Activated CD4-positive, CD25-positive, alpha-beta regulatory T cell treated with anti-CD3 and anti-CD28 coated beads, Interleukin-2, amount 50 U/mL, for 24 hours (primary cell): ENCODE measurements around the gene ADIPOR2.

Experiments used
- ATAC-seq, 2 donors: fragments of 150-1000 bp; cut with Tn5 transposase; one replicate each; pipeline ENCODE4 v1.10.0; 2021; ENCODE audit warnings: mild to moderate bottlenecking in 1 of 2, moderate library complexity in 1 of 2

The ADIPOR2 gene

GRCh38 chr12:1832801-1833595 is 142.1 kb downstream of the ADIPOR2 start:
- no peak for ATAC-seq

- no peak for ATAC-seq
These were observed 142.7 kb downstream of the ADIPOR2 start for GRCh38 chr12:1833596-1834028.

GRCh38 chr12:1834186-1834925 is 143.5 kb downstream of the ADIPOR2 start:
- no peak for ATAC-seq

- no peak for ATAC-seq
These were observed 144.6 kb downstream of the ADIPOR2 start for GRCh38 chr12:1835211-1836131.

- ATAC-seq: no peak
These were observed 145.5 kb downstream of the ADIPOR2 start for GRCh38 chr12:1836241-1836803.

- no peak for ATAC-seq
These were observed 146.1 kb downstream of the ADIPOR2 start for GRCh38 chr12:1836854-1837421.

GRCh38 chr12:1837541-1838204 is 146.8 kb downstream of the ADIPOR2 start:
- ATAC-seq: no peak
